ENCODE measurements around the gene ARHGAP23.
A peak's percentile ranks its signal among the peaks of the same experiment; 100 is the strongest.

The ARHGAP23 gene

DNA sequence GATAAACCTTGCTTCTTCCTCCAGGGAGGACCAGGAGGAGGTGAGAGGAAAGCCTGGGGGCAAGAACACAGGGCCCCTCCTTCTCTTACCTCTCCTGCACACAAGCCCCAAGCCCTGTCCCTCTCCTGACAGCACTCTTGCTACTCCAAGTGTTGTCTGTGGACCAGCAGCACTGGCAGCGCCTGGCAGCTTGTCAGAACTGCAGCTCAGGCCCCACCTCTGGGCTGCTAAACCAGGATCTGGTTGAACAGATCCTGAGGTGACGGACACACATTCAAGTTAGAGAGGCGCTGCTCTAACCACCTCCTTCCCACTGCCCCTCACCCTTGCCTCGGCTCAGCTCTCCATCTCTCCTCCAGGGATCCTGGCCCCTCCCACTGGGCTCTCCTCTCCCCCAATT, 121.0 kb downstream of the ARHGAP23 start:
- DNase-seq (ENCODE audit: low read depth in 2 of 2): no peak

DNA sequence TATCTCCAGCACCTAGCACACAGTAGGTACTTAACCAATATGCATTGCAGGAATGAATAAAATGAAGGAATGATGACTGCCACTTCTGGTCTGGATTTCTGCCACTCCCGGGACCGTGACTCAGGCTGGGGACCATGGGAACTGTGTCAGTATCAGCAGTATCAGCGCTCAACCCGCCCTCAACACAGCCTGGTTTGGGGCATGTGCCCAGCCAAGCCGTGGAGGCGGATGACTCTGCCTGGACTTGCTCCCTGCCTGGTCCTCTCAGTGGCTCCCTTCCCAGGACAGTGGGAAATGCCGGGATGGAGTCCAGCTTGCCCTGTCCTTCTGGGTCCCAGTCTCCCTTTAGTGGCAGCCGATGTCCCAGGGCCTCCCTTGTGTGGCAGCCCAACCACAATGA, 122.4 kb downstream of the ARHGAP23 start:
- no peak for DNase-seq (ENCODE audit: low read depth in 2 of 2)

DNA sequence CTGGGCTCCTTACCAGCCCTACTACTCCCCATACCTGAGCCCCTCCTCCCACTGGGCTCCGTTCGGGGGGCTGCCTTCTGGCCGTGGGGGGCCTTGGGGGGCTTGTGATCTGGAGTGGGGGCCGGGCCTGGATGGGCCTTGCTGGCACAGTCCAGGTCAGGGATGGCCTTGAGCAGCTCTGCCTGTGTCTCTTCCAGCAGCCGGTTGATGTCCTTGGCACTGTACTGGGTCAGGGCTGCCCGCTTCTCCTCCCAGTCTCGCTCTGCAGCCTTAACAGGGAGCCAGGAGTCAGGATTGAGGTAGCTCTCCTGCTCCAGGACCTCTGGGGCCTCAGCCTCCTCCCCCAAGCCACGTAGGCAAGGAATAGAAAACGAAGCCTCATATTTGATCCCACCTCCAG, 122.9 kb downstream of the ARHGAP23 start:
- no peak for DNase-seq (ENCODE audit: low read depth in 2 of 2)

DNA sequence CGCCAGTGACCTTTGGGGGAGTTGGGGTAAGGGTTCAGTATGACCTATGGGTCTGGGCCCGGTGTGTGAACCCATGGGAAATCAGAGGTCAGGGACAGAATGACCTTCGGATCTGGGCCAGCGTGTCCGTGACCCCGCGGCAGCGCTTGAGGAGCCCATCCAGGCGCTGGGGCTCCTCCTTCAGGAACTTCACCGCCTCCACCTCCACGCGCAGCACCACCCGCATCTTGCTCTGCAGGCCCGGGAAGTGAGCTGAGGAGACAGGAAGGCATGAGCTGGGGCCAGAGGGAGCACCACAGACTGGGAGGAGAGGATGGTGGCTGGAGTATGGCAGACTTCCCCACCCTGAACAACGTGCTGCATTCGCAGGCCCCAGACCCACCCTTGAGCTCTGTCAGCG, 124.1 kb downstream of the ARHGAP23 start:
- DNase-seq (ENCODE audit: low read depth in 2 of 2): no peak

DNA sequence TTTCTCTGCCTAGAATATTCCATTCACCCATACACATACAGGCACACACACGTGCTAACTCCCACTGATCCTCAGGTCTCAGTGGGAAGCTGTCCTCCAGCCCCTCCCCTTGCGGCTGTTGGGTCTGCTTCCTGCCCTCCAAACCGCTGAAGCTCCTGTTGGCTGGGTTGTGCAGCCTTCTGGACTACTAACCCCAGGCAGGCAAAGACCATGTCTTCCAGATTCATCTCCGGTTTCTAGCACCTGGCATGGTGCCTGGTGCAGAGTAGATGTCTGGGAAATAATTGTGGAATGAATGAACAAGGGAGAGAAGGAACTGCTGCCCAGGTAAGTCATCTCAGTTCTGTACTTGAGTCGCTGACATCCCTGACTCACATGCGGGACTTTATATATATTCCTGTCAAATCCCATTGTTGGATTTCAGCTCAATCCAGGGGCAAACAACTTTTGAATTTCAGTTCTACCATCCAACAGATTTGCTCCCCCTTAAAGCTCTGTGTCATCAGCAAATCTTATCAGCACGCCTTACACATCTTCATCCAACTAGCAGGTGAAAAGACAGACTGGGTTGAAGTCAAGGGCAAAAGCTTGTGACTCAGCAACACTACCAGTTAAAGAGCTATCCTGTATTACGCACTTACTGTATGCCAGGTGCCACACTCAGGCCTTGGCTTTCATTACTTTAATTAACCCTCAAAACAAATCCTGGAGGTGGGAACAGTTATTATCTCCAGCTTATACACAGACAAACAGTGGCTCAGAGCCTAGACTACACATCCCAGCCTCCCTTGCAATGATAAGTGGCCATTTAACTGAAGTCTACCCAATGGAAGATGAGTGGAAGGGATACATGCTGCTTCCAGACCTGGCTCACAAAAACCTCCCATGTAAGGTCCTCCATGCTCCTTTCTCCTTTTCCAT, 126.4 kb downstream of the ARHGAP23 start:
- no peak for DNase-seq (ENCODE audit: low read depth in 2 of 2)

DNA sequence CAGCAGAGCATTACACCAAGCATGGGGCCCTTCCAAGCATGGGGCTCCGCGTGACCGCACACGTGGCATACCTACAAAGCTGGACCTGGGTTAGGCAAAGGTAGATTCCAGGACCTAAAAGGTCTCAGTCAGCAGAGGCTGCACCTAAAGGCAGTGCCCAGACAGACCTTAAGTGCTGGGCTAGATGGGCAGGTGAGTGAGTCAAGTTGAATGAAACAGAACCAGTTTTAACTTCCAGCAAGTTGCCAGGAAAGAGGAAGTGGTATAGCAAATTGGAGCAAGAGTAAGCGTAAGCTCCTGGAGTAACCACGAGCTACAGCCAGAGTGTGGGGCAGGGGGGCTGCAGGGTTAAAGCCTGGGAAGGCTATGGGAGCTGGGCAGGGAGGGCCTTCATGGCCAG, 128.0 kb downstream of the ARHGAP23 start:
- DNase-seq (ENCODE audit: low read depth in 2 of 2): no peak

DNA sequence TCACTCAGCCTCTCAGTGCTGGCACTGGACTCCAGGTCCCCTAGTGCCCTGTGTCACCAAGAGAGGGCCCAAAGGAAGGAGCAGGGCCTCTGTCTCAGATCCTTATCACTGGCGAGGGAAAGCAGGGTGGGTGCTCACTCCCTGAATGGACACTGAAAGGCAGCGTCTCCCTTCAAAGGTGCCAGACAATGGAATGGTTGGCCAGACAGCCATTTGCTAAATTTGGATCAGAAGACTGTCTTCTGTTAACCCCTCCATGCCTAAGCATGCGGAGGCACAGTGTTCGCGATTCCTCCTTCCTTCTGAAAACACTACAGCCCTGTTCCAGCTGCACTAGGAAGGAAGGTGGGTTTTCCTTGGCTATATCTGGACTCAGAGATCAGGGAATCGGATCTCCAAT, 129.1 kb downstream of the ARHGAP23 start:
- no peak for DNase-seq (ENCODE audit: low read depth in 2 of 2)

DNA sequence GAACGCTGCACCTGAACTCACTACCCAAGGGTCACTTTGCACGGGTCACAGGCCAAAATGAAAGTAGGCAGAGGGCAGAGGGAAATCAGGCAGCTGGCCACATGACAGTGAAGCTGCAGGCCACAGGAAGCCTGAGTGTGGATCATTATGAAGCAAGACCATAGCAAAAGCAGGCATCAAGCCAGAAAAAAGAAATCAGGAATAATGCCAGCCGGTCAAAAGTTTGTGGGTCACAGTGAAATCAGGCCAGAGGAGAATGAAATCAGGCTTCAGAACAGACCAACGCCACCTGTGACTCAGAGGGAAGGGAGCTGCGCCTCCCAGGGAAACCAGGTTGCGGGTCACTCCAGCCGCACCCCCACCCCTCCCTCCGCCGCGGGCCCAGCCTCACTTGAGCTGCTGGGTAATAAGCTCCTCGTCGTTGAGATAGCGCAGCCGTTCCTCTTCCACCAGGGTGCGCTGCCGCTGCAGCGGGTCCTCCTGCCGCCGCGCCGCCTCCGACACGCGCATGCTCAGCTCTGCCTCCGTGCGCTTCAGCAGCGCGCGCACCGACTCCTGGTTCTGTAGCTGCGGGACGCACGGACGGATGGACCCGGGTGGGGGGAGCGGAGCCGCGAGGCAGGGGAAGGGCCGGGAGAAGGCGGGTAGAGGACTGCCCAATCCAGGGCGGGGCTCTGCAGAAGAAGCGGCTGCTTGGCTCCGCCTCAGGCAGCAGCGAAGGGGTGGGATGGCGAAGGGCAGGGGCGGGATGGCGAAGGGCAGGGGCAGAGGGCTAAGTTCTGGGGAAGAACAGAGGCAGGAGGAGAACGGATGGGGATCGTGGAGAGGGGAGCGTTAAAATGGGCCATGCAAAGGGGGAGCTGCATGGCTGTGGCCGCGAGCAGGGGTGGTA, 129.8 kb downstream of the ARHGAP23 start:
- peak; percentile 72 to 77 for DNase-seq (ENCODE audit: low read depth in 2 of 2)

DNA sequence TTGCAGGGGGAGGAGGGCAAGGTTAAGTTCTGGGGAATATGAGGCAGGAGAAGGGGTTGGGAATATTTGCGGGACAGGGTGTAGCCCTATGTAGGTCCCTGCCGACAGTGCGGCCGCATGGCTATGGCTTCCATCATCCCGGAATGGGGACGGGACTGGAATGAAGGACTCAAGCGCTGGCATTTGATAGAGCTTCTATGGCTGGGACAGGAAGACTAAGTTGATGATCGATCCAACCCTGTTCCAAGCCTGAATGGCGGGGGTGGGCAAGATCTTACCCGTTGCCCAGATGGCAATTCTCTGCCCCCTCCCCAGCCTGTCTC, 130.4 kb downstream of the ARHGAP23 start:
- no peak for DNase-seq (ENCODE audit: low read depth in 2 of 2)

DNA sequence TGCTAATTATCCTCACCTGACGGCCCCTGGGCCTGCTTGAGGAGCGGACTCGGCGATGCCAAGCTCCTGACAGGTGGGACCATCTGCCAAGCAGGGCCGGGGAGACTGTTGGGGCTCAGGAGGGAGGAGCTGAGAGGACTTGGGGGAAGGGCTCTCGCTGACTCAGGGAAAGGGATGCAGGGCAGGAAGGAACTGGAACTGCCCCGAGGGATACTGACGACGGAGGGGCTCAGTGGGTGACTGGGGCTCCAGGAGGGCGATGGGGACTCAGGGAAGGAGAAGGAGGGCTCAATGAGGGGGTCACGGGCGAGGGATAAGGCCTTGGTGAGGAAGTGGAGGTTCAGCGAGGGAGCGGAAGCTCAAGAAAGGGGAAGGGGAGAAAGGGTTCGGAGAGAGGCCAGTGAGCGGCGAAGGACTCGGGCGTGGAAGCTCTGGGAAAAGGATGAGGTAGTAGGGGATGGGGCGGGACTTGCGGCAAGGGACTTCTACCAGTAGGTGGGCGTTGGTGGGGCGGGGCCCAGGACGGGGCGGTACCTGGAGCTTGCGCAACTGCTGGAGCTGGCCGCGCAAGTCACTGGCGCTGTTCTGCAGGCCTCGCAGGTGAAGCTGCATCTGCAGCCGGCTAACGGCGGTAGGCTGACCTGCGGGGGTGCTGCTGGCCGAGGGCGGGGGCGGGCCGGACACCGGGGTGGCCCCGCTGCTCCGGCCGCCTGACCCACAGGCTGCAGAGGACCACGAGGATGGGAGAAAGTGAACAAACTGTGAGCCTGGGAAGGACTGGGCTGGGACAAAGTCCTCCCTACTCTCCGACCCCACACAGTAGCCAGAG, 131.0 kb downstream of the ARHGAP23 start:
- DNase-seq (ENCODE audit: low read depth in 2 of 2): peak; percentile 78 to 85

DNA sequence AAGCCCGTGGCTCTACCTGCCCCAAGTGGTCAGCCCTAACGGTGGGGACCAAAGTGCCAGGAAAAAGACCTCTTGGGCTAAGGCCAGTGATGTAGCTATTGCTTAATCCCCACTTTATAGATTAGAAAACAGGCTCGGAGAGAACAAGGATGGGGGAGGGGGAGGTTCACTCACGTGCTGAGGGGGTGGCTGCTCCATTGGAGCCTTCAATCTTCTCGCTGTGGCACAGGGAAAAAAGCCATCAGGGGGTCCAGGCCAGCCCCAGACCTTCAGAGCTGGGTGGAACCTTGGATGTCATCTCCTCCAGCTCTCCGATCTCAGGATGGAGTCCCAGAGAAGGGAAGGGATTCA, 131.6 kb downstream of the ARHGAP23 start:
- no peak for DNase-seq (ENCODE audit: low read depth in 2 of 2)

DNA sequence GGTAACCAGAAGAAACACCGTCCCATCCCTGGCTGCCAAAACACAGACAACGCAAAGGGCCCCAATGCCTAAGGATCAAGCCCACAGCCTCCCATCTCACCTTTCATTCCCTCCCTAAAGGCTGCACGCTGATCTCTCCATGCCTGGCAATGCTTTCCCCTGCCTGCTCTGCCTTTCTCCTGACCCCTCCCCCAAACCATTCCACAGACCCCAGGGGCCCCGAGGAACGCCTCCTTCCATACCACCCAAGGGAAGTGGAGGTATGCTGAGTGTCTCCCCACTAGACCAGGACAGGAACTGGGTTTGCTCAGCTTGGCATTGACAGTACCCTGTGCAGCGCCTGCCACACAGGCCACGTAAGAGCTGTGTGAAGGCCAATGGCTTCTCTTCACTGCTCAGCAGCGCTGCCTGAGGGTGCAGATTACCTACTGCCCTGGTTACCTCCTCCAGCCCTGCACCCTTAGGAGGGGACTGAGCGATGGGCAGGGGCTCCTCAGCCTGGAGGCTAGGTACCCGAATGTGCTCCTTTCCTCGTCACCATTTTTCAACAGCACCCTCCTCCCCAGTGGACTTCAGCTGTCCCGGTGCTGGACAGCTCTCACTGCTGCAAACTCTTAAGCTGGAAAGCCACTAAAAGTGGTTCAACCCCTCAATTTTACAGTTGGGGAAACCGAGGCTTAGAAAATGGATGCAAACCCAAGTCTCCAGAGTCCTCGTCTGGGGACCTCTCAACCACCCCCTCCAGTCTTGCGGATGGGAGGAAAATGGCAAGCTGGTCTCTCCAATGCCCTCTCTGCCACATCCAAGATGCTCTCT, 132.4 kb downstream of the ARHGAP23 start:
- no peak for DNase-seq (ENCODE audit: low read depth in 2 of 2)

DNA sequence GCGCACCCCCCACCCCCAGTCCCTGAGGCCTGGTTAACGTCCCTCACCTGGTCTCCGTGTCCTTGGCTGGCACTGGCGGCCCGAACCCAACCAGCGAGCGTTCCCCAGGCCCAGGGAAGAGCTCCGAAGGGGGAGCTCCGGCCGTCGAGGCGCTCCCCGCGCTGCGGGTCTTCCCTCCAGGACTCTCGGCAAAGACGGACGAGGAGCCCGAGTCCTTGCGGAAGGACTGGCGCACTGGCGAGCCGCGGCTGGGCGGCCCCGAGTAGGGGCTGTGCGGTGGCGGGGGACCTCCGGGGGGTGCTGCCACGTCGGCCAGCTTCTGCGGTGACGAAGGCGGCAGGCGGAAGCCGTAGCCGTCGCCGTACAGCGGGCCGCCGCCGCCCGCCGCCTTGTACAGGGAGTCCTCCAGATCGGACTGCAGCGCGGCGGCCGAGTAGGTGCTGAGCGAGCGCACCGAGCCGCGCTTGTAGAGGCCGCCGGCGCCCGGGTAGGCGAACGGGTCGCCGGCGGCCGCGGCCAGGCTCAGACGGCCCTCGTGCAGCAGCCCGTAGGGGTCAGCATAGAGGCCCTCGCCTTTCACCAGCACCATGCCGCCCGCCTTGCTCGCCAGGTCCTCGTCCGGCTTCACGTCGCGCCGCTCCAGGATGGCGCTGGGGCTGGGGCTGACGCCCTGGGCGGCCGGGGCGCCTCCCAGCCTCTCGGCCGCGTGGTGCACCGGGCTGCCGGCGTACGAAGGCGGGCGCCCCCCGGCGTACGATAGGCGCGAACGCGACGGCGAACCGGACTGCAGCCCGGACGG, 133.4 kb downstream of the ARHGAP23 start:
- no peak for DNase-seq (ENCODE audit: low read depth in 2 of 2)

All from stimulated activated CD8-positive, alpha-beta memory T cell treated with anti-CD3 and anti-CD28 coated beads, Interleukin-15, amount 100 ng/mL, for 4 hours (primary cell).